GM19467 (cell line): ENCODE measurements around the gene CYB561A3.

ENCODE experiments used
- ATAC-seq: cut with Tn5 transposase; IDR thresholded peaks from one replicate; pipeline ENCODE4 v1.9.1; 2021; ENCODE audit warnings: mild to moderate bottlenecking, moderate library complexity; ENCODE audit not compliant: unreplicated experiment

CYB561A3 gene

GRCh38 chr11:61369372-61370348, 8.0 kb upstream of the CYB561A3 start:
- ATAC-seq: no peak

- ATAC-seq: no peak
Observed at GRCh38 chr11:61368646-61369045, 7.0 kb upstream of the CYB561A3 start.

GRCh38 chr11:61367406-61367805, 5.7 kb upstream of the CYB561A3 start:
- ATAC-seq: no peak

- no peak for ATAC-seq
Observed at GRCh38 chr11:61364012-61364675, 2.5 kb upstream of the CYB561A3 start.

DNA sequence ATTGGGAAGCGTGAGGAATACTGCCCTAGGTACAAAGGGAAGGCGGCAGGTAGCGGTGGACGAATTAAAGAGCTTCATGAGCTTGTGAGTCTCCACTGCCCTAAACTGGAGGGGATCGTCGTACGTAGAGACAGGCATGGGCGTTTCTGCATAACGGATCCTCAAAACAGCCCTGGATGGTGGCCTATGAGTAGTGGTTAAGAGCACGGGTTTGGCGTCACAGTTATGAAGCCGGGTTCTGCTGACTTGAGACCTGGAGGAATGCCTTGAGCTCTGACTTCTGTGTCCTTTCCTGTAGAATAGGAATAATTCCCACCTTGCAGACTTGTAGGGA, 827 bp upstream of the CYB561A3 start:
- no peak for ATAC-seq

GRCh38 chr11:61361237-61361740, 393 bp downstream of the CYB561A3 start:
- no peak for ATAC-seq

GRCh38 chr11:61359516-61359915, 2.2 kb downstream of the CYB561A3 start:
- ATAC-seq: no peak

GRCh38 chr11:61358566-61358965, 3.1 kb downstream of the CYB561A3 start:
- ATAC-seq: no peak

- no peak for ATAC-seq
Observed at GRCh38 chr11:61357894-61358239, 3.8 kb downstream of the CYB561A3 start.

- peak; percentile 43 for ATAC-seq
Observed at GRCh38 chr11:61357233-61357893, 4.3 kb downstream of the CYB561A3 start.

GRCh38 chr11:61356706-61357105, 5.0 kb downstream of the CYB561A3 start:
- ATAC-seq: no peak

- no peak for ATAC-seq
Observed at GRCh38 chr11:61354208-61354607, 7.5 kb downstream of the CYB561A3 start.

DNA sequence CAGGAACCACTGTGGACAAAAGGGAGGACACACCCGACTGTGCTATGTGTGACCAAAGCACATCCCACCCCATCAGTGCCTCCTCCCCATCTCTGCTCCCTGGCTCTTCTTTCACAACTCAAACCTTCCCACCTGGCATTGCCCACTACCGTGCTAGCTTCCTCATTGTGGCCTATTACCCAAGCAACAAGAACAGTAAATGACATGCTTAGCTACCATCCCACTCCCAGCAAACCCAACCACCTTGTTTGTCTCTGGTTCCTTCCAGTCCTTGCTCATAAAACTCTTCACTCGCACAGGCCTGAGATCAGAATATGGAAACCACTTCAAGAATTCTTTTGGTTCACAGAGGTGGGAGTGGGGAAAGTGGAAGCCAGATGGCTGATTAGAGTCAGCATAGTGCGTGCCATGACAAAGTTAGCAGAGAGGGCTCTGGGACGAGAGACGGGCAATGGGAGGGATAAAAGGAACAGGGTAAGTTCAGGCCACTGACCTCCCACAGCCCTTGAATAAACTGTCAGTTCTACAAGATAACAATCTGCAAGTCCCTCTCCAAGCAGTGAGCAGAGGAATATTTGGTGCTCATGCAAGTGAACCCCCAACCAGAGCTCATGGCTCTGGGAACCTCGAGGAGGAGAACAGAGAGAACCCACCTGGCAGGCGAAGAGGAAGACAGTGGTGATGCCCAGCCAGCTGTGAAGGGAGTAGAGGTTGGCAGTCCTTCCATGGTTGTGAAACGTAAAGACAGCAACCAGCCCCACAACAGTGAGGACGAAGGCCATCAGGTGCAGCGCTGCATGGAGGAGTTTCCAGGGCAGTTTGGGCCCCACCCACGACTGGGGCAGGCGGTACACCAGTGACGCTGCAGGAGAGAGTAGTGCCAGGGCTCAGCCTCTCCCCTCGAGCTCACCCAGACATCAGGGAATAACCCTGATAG, 8.3 kb downstream of the CYB561A3 start:
- ATAC-seq: no peak

DNA sequence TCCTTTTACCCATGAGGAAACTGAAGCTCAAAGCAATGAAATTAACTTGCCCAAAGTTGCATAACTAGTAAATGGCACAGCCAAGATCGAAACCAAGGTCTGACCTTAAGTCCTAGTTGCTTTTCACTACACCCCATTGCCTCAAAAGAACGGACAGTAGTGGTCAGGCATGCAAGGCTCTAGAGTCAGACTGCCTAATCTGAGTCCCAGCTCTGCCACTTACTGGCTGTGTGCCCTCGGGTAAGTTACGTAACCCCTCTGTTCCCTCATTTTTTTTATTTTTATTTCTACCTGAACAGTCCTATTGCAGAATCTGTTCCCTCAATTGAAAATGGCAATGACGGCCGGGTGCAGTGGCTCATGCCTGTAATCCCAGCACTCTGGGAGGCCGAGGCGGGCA, 9.6 kb downstream of the CYB561A3 start:
- ATAC-seq: no peak

GRCh38 chr11:61350803-61351202, 10.9 kb downstream of the CYB561A3 start:
- no peak for ATAC-seq

- no peak for ATAC-seq
Observed at GRCh38 chr11:61350336-61350735, 11.3 kb downstream of the CYB561A3 start.

- ATAC-seq: no peak
Observed at GRCh38 chr11:61349916-61350315, 11.8 kb downstream of the CYB561A3 start.

- ATAC-seq: no peak
Observed at GRCh38 chr11:61349189-61349751, 12.4 kb downstream of the CYB561A3 start.

DNA sequence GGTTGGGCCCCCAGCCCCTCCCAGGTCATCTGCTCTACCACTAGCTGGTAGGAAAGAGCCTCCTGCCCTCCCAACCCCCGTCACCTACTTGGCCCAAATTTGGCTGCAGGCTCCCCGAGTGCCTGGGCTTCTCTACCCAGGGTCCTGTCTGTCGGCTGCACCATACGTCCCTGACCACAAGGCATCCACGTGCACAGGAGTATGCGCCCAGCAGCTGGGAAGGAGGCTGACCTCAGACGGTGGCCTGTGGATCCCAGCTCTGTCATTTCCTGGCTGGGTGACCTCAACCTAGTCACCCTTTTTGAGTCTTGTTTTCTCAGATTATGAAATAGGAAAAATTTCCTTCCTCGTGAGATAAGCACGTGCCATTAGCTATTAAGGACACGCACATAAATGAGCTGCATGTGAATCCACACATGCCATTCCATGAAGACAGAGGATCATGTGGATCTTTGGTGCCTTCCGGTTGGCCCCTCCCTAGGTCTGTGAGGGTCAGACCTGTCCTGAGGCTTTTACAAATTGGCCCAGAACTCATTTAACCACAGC, 13.7 kb downstream of the CYB561A3 start:
- ATAC-seq: no peak
